Psoas muscle (tissue), 8 donors: ENCODE data around the gene TBL1XR1. TPM values are rescaled to one million over a fixed set of nuclear protein-coding genes. Genes with fewer than 3 reads are reported as not detected.

Source experiments
- ATAC-seq, 4 donors: fragments of 200-7000 bp; cut with Tn5 transposase; one replicate each; pipeline ENCODE4 v1.9.1; 2020; ENCODE audit warnings: moderate library complexity in 3 of 4, mild to moderate bottlenecking in 2 of 4
- DNase-seq, 2 donors: peaks; one replicate each; pipeline ENCODE4 v3.0.0-alpha.2; 2020
- H3K27ac ChIP-seq: fragments of 200-600 bp; one replicate; pipeline ENCODE4 v1.8.0; 2022
- H3K27me3 ChIP-seq, 3 donors: fragments of 200-600 bp in 1 of 3; one replicate each; pipeline versions ENCODE4 v1.6.1 to v1.8.0; 2013 to 2022; ENCODE audit warnings: low read length in 2 of 3, mild to moderate bottlenecking in 2 of 3, moderate library complexity in 1 of 3; ENCODE audit not compliant: insufficient read depth in 3 of 3
- H3K36me3 ChIP-seq, 2 donors: fragments of 200-600 bp in 1 of 2; one replicate each; pipeline versions ENCODE4 v1.6.1 to v1.8.0; 2013 to 2022; ENCODE audit warnings: low read depth in 1 of 2, mild to moderate bottlenecking in 1 of 2, moderate library complexity in 1 of 2; ENCODE audit not compliant: insufficient read depth in 1 of 2
- H3K4me1 ChIP-seq: fragments of 200-600 bp; one replicate; pipeline ENCODE4 v1.8.0; 2022
- H3K4me3 ChIP-seq: fragments of 200-600 bp; one replicate; pipeline ENCODE4 v1.8.0; 2022; ENCODE audit warnings: mild to moderate bottlenecking
- H3K9me3 ChIP-seq: fragments of 200-600 bp; one replicate; pipeline ENCODE4 v1.8.0; 2022
- CTCF ChIP-seq: fragments of 200-600 bp; IDR thresholded peaks from one replicate; pipeline ENCODE4 v1.8.0; 2022; ENCODE audit warnings: antibody characterized with exemption
- WGBS, 3 donors: extraction: QIAGEN DNeasy Blood & Tissue Kit; methylation state at CpG; one replicate each; pipeline versions ENCODE4 v1.1.6 to v1.1.7; 2013; 5-methylcytosine and 5-hydroxymethylcytosine counted together
- intact Hi-C, 2 donors: fragments of 100-400 bp; cut with DNase I; formaldehyde crosslinking; loops; one replicate each; pipeline versions ENCODE4 v1.11.0 to v1.14.2; 2022
- polyA plus RNA-seq, 3 donors: library from polyadenylated mRNA; stranded (reverse); fragments of 200-250 nt; gene quantifications; one replicate each; pipeline ENCODE4 v1.2.3, GENCODE V29; 2013
- total RNA-seq, 4 donors: library from RNA; stranded (reverse); fragmentation: NEBNext Ultra II Directional in 2 of 4; extraction: Animal tissue kit (Norgen Biotek cat#: 25700) in 2 of 4; gene quantifications; one replicate each; pipeline versions ENCODE4 v1.2.1 to v1.2.4, GENCODE V29; 2021 to 2023
- donor health status: healthy with polysubstance abuse.
- donor health status: DM: no; HTN: no; CAD: no; lungs with moderate emphysema.
- donor health status: Bipolar disorder and iron deficiency.
- donor health status: healthy.
- donor health status: DM: yes; HTN: yes; CAD: no.
- donor health status: DM: no; HTN: no; CAD: no.
- donor health status: DM: no; HTN: no; CAD: no.
- donor health status: DM: yes; HTN: yes; CAD: no.

The TBL1XR1 gene
- total and polyA plus RNA-seq, 7 donors = 7.3 to 97.4 (median 58.6) TPM

GRCh38 chr3:177182352-177182751 lies 14.9 kb downstream of the TBL1XR1 start:
- no peak for TF ChIP-seq CTCF
- Histone ChIP-seq H3K4me1 (peaks cover 59% of the 10 kb centered on the region), H3K9me3 (no peaks in the 10 kb centered on the region), H3K4me3 (no peak overlapping the region), H3K36me3 (no peaks in the 10 kb centered on the region), H3K27me3 (no peaks in the 10 kb centered on the region), H3K27ac (no peak overlapping the region)
- DNase-seq (no peak), ATAC-seq (peak in 3 of 4 donors; percentile 17 to 38 (median 27))
- 63 to 79% (median 63%) methylated on average over 1 of the region's 1 CpG for WGBS, 3 donors
- intact Hi-C loops = loop anchor here in 1 of 2 donors (10.0 kb wide), 1 partner anchor 58 kb away; no protein-coding TSS in a partner anchor

- peak in 3 of 4 donors; percentile 25 to 52 (median 32) for ATAC-seq
- H3K27ac ChIP-seq = no peak overlapping the region
- H3K4me1 ChIP-seq = peaks cover 56% of the 10 kb centered on the region
Measured at GRCh38 chr3:177181418-177181817, 15.9 kb downstream of the TBL1XR1 start.

GRCh38 chr3:177180506-177180905 lies 16.8 kb downstream of the TBL1XR1 start:
- intact Hi-C loops = loop anchor here in 1 of 2 donors (10.0 kb wide), 1 partner anchor 56 kb away; no protein-coding TSS in a partner anchor
- no peak overlapping the region for H3K27ac ChIP-seq
- TF ChIP-seq CTCF = no peak
- peaks cover 48% of the 10 kb centered on the region for H3K4me1 ChIP-seq
- H3K9me3 ChIP-seq = no peaks in the 10 kb centered on the region
- no peak for ATAC-seq
- no peaks in the 10 kb centered on the region for H3K36me3 ChIP-seq
- H3K4me3 ChIP-seq = no peak overlapping the region
- DNase-seq = no peak
- 89 to 93% (median 92%) methylated on average over 5 of the region's 5 CpGs for WGBS, 3 donors
- no peaks in the 10 kb centered on the region for H3K27me3 ChIP-seq

More at GRCh38 chr3:177181418-177181817, 15.9 kb downstream of the TBL1XR1 start:
- intact Hi-C loops = loop anchor here in 1 of 2 donors (10.0 kb wide), 1 partner anchor 57 kb away; no protein-coding TSS in a partner anchor
- Histone ChIP-seq H3K27me3 (no peaks in the 10 kb centered on the region), H3K36me3 (no peaks in the 10 kb centered on the region), H3K9me3 (no peaks in the 10 kb centered on the region), H3K4me3 (no peak overlapping the region)
- no peak for DNase-seq
- no peak for TF ChIP-seq CTCF
- WGBS, 3 donors = 64 to 84% (median 66%) methylated on average over 5 of the region's 5 CpGs

GRCh38 chr3:177179281-177180067 lies 17.8 kb downstream of the TBL1XR1 start:
- H3K27ac ChIP-seq = no peak overlapping the region
- no peak for TF ChIP-seq CTCF
- intact Hi-C loops = loop anchor here in 1 of 2 donors (10.0 kb wide), 1 partner anchor 55 kb away; no protein-coding TSS in a partner anchor
- H3K4me1 ChIP-seq = peaks cover 48% of the 10 kb centered on the region
- H3K27me3 ChIP-seq = no peaks in the 10 kb centered on the region
- no peak for ATAC-seq
- H3K4me3 ChIP-seq = no peak overlapping the region
- no peaks in the 10 kb centered on the region for H3K36me3 ChIP-seq
- 76 to 88% (median 77%) methylated on average over 10 of the region's 10 CpGs for WGBS, 3 donors
- DNase-seq = no peak
- no peaks in the 10 kb centered on the region for H3K9me3 ChIP-seq
